Parathyroid adenoma (tissue), 2 donors: ENCODE results near the gene WDR27.

ENCODE experiments used
- H2AFZ ChIP-seq: fragments of 300-600 bp; sonication (generic); one replicate; pipeline ENCODE4 v1.7.0; 2017; ENCODE audit warnings: antibody characterized with exemption, mild to moderate bottlenecking
- H3K27ac ChIP-seq: fragments of 300-600 bp; sonication (generic); one replicate; pipeline ENCODE4 v1.7.0; 2017
- H3K27me3 ChIP-seq: fragments of 300-600 bp; sonication (generic); one replicate; pipeline ENCODE4 v1.7.0; 2017; ENCODE audit warnings: low read length; ENCODE audit not compliant: control insufficient read depth, insufficient read depth
- H3K36me3 ChIP-seq: fragments of 300-600 bp; sonication (generic); one replicate; pipeline ENCODE4 v1.7.0; 2017; ENCODE audit warnings: low read length; ENCODE audit not compliant: control insufficient read depth, insufficient read depth
- H3K4me1 ChIP-seq: fragments of 300-600 bp; sonication (generic); one replicate; pipeline ENCODE4 v1.7.0; 2017; ENCODE audit warnings: control low read depth
- H3K4me2 ChIP-seq: fragments of 300-600 bp; sonication (generic); one replicate; pipeline ENCODE4 v1.7.0; 2017; ENCODE audit warnings: low read length
- H3K4me3 ChIP-seq: fragments of 300-600 bp; sonication (generic); one replicate; pipeline ENCODE4 v1.7.0; 2017; ENCODE audit warnings: low read depth, low read length
- H3K79me2 ChIP-seq: fragments of 300-600 bp; sonication (generic); one replicate; pipeline ENCODE4 v1.7.0; 2017; ENCODE audit warnings: control low read depth
- H3K9ac ChIP-seq: fragments of 300-600 bp; sonication (generic); one replicate; pipeline ENCODE4 v1.7.0; 2017; ENCODE audit warnings: mild to moderate bottlenecking
- H3K9me3 ChIP-seq: fragments of 300-600 bp; sonication (generic); one replicate; pipeline ENCODE4 v1.7.0; 2017; ENCODE audit warnings: low read length; ENCODE audit not compliant: control insufficient read depth
- TF ChIP-seq, protein P1 (sequence below): fragments of 300-600 bp; sonication (generic); IDR thresholded peaks from one replicate; pipeline ENCODE4 v1.7.0; 2017; ENCODE audit warnings: antibody characterized with exemption, mild to moderate bottlenecking
- donor health status: primary hyperparathyroidism.

Gene WDR27

DNA sequence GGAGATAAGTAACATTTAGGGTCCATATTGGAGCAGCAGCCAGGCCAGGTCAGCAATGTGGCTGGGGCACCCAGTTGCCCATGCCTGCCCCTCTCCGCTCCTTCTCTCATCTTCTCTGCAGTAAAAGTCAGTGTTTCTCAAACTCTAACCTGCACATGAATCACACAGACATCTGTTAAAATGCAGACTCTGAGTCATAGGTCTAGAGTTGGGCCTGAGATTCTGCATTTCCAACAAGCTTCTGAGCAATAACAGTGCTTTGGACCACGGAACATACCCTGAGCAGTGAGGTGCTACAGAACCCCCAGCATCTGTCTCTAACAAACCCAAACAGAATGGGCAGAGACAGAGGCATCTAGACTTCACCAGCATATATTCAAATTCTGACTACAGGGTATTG, 12.3 kb upstream of the WDR27 start:
- Histone ChIP-seq H3K27me3 (no peaks in the 10 kb centered on the region), H3K4me2 (no peak overlapping the region), H3K4me1 (no peaks in the 10 kb centered on the region), H3K9me3 (no peaks in the 10 kb centered on the region), H3K9ac (no peak overlapping the region), H3K79me2 (peaks cover 7% of the 10 kb centered on the region), H3K27ac (no peak overlapping the region), H3K36me3 (no peaks in the 10 kb centered on the region), H2AFZ (no peak overlapping the region), H3K4me3 (no peak overlapping the region)
- TF ChIP-seq, protein P1, sequence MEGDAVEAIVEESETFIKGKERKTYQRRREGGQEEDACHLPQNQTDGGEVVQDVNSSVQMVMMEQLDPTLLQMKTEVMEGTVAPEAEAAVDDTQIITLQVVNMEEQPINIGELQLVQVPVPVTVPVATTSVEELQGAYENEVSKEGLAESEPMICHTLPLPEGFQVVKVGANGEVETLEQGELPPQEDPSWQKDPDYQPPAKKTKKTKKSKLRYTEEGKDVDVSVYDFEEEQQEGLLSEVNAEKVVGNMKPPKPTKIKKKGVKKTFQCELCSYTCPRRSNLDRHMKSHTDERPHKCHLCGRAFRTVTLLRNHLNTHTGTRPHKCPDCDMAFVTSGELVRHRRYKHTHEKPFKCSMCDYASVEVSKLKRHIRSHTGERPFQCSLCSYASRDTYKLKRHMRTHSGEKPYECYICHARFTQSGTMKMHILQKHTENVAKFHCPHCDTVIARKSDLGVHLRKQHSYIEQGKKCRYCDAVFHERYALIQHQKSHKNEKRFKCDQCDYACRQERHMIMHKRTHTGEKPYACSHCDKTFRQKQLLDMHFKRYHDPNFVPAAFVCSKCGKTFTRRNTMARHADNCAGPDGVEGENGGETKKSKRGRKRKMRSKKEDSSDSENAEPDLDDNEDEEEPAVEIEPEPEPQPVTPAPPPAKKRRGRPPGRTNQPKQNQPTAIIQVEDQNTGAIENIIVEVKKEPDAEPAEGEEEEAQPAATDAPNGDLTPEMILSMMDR, result no peak

GRCh38 chr6:169710009-169710408, 8.2 kb upstream of the WDR27 start:
- Histone ChIP-seq H3K9me3 (no peaks in the 10 kb centered on the region), H3K27me3 (no peaks in the 10 kb centered on the region), H3K27ac (no peak overlapping the region), H3K4me2 (no peak overlapping the region), H3K36me3 (no peaks in the 10 kb centered on the region), H2AFZ (no peak overlapping the region), H3K79me2 (peaks cover 3% of the 10 kb centered on the region), H3K9ac (no peak overlapping the region), H3K4me1 (no peaks in the 10 kb centered on the region), H3K4me3 (no peak overlapping the region)
- TF ChIP-seq, protein P1, result no peak

DNA sequence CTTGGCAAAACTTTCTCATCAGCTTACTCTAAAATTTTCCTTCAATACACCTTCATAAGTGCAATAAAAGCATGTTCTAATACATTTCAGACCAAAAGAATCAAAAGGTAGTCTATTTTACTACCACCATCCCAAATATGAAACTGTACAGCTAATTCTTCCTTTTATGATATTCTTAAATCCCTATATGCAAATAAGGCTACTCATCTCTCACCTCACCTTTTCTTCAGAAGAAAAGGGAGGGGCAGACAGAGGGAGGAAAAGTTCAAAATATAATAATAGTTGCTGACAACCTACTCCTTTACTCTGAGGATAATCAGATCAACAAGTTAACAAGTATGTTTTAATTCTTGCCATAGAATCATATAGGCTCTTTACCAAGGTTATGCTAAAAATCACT, 7.5 kb upstream of the WDR27 start:
- H3K4me1 ChIP-seq, result no peaks in the 10 kb centered on the region

DNA sequence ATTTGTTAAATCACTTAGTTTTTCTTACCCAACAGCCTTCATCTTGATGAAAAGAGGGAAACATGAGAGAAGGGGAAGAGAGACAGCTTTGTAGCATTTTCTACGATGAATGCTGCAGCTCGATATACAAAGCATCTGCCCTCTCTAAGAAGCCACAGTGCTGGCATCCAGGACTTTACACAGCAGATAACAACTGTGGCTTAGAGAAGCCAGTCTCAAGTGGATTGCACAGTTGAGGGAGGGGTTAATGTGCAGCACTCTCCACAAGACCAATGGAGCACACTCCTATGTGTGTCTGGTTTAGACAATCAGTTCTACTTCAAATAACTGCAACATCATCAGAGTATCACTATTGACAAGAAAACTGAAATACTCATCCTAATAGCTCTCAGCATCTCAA, 5.9 kb upstream of the WDR27 start:
- no peak overlapping the region for H3K4me2 ChIP-seq
- no peak overlapping the region for H3K27ac ChIP-seq
- no peaks in the 10 kb centered on the region for H3K27me3 ChIP-seq
- TF ChIP-seq, protein P1, result no peak
- H3K9ac ChIP-seq, result no peak overlapping the region
- H3K36me3 ChIP-seq, result no peaks in the 10 kb centered on the region
- peaks cover 12% of the 10 kb centered on the region for H3K4me1 ChIP-seq
- peaks cover 2% of the 10 kb centered on the region for H3K79me2 ChIP-seq
- H3K9me3 ChIP-seq, result no peaks in the 10 kb centered on the region
- no peak overlapping the region for H3K4me3 ChIP-seq
- H2AFZ ChIP-seq, result no peak overlapping the region

More for the DNA sequence above, 7.5 kb upstream of the WDR27 start:
- Histone ChIP-seq H3K4me3 (no peak overlapping the region), H3K36me3 (no peaks in the 10 kb centered on the region), H3K27me3 (no peaks in the 10 kb centered on the region), H3K9me3 (no peaks in the 10 kb centered on the region), H3K9ac (no peak overlapping the region), H3K27ac (no peak overlapping the region), H3K4me2 (no peak overlapping the region), H2AFZ (no peak overlapping the region), H3K79me2 (peaks cover 3% of the 10 kb centered on the region)
- TF ChIP-seq, protein P1, result no peak

DNA sequence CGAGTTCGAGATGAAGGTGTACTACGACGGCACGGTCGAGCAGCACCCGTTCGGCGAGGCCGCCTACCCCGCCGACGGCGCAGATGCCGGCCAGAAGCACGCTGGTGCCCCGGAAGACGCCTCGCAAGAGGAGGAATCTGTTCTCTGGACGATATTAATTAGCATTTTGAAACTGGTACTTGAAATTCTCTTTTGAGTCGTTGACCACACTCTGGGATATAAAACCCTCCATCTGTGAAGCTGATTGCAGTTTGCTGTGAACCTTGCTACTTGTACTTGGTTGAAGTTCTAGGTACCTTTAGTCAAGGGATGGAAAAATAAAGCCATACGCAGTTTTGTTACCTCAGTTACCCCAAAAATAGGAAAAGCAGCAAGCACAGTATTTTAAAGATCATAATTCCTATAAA, 1.0 kb upstream of the WDR27 start:
- Histone ChIP-seq H3K9ac (peak overlapping the region; percentile 70), H3K9me3 (no peaks in the 10 kb centered on the region), H3K36me3 (no peaks in the 10 kb centered on the region), H3K27me3 (no peaks in the 10 kb centered on the region), H3K4me2 (peak overlapping the region; percentile 81), H2AFZ (peak overlapping the region; percentile 89), H3K4me3 (peak overlapping the region; percentile 69), H3K4me1 (peaks cover 13% of the 10 kb centered on the region), H3K27ac (peak overlapping the region; percentile 86), H3K79me2 (peaks cover 5% of the 10 kb centered on the region)
- TF ChIP-seq, protein P1, result no peak
